NCI-H510A (cell line): ENCODE measurements around the gene DNAL1.

Source experiments
- DNase-seq: peaks from one replicate; lab custom pipeline; 2025; lab: John Stamatoyannopoulos, UW

Gene DNAL1

GRCh38 chr14:73744874-73745529, 100.2 kb downstream of the DNAL1 start:
- DNase-seq = no peak

- no peak for DNase-seq
These were observed 101.1 kb downstream of the DNAL1 start for GRCh38 chr14:73745571-73746519.

GRCh38 chr14:73746520-73747378, 102.0 kb downstream of the DNAL1 start:
- no peak for DNase-seq

- no peak for DNase-seq
These were observed 102.8 kb downstream of the DNAL1 start for GRCh38 chr14:73747379-73748211.

GRCh38 chr14:73748858-73749357, 104.1 kb downstream of the DNAL1 start:
- DNase-seq = no peak

- no peak for DNase-seq
These were observed 105.1 kb downstream of the DNAL1 start for GRCh38 chr14:73749706-73750530.

- no peak for DNase-seq
These were observed 105.7 kb downstream of the DNAL1 start for GRCh38 chr14:73750531-73750901.

GRCh38 chr14:73751157-73751691, 106.4 kb downstream of the DNAL1 start:
- peak; percentile 38 for DNase-seq

- no peak for DNase-seq
These were observed 107.7 kb downstream of the DNAL1 start for GRCh38 chr14:73752297-73752992.
